Activated CD4-positive, alpha-beta T cell treated with anti-CD3 and anti-CD28 coated beads for 4 hours (primary cell): ENCODE results near the gene RIC8B.

ENCODE experiments used
- DNase-seq, 2 donors: peaks; one replicate each; pipeline ENCODE4 v3.0.0-alpha.2; 2020

RIC8B gene

GRCh38 chr12:106814714-106815113 lies 40.2 kb downstream of the RIC8B start:
- no peak for DNase-seq

GRCh38 chr12:106815741-106816140 lies 41.3 kb downstream of the RIC8B start:
- DNase-seq, result no peak

GRCh38 chr12:106816231-106816630 lies 41.7 kb downstream of the RIC8B start:
- DNase-seq, result no peak

GRCh38 chr12:106819991-106820390 lies 45.5 kb downstream of the RIC8B start:
- no peak for DNase-seq

- DNase-seq, result no peak
These were observed 57.2 kb downstream of the RIC8B start for GRCh38 chr12:106831699-106832098.

GRCh38 chr12:106837782-106838181 lies 63.3 kb downstream of the RIC8B start:
- no peak for DNase-seq

- DNase-seq, result no peak
These were observed 64.9 kb downstream of the RIC8B start for GRCh38 chr12:106839333-106839732.

GRCh38 chr12:106840243-106840642 lies 65.8 kb downstream of the RIC8B start:
- DNase-seq, result no peak

GRCh38 chr12:106841510-106842302 lies 67.2 kb downstream of the RIC8B start:
- peak; percentile 19 to 52 for DNase-seq

- DNase-seq, result no peak
These were observed 71.4 kb downstream of the RIC8B start for GRCh38 chr12:106845902-106846301.

GRCh38 chr12:106847861-106848260 lies 73.4 kb downstream of the RIC8B start:
- DNase-seq, result no peak

- DNase-seq, result no peak
These were observed 76.8 kb downstream of the RIC8B start for GRCh38 chr12:106851306-106851705.

- no peak for DNase-seq
These were observed 80.2 kb downstream of the RIC8B start for GRCh38 chr12:106854723-106855122.

GRCh38 chr12:106855221-106855758 lies 80.8 kb downstream of the RIC8B start:
- no peak for DNase-seq

- DNase-seq, result no peak
These were observed 87.8 kb downstream of the RIC8B start for GRCh38 chr12:106861984-106862916.

- DNase-seq, result no peak
These were observed 88.7 kb downstream of the RIC8B start for GRCh38 chr12:106863189-106863588.

GRCh38 chr12:106865683-106866082 lies 91.2 kb downstream of the RIC8B start:
- DNase-seq, result no peak

GRCh38 chr12:106866426-106867080 lies 92.1 kb downstream of the RIC8B start:
- no peak for DNase-seq

- DNase-seq, result no peak
These were observed 93.2 kb downstream of the RIC8B start for GRCh38 chr12:106867651-106868050.

GRCh38 chr12:106868982-106869700 lies 94.7 kb downstream of the RIC8B start:
- no peak for DNase-seq

- no peak for DNase-seq
These were observed 95.6 kb downstream of the RIC8B start for GRCh38 chr12:106870116-106870515.

GRCh38 chr12:106871477-106871876 lies 97.0 kb downstream of the RIC8B start:
- no peak for DNase-seq
